Ovary (tissue), 9 donors: Measurements from ENCODE around the gene IL11RA. TPM values are rescaled to one million over a fixed set of nuclear protein-coding genes. Genes with fewer than 3 reads are reported as not detected.
A peak's percentile ranks its signal among the peaks of the same experiment; 100 is the strongest.

Experiments
- DNase-seq, 5 donors: peaks; one replicate each; pipeline ENCODE4 v3.0.0-alpha.2; 2019 to 2020
- H3K27ac ChIP-seq, 2 donors: fragments of 200-600 bp; one replicate each; pipeline versions ENCODE4 v1.5.1 to v1.8.0; 2019 to 2022
- H3K27me3 ChIP-seq: fragments of 200-600 bp; one replicate; pipeline ENCODE4 v1.8.0; 2022
- H3K36me3 ChIP-seq: fragments of 200-600 bp; sonication (generic); one replicate; pipeline ENCODE4 v1.5.1; 2019
- H3K4me1 ChIP-seq: one replicate; pipeline ENCODE4 v1.8.1; 2013; ENCODE audit warnings: mild to moderate bottlenecking, moderate library complexity; ENCODE audit not compliant: insufficient read depth
- H3K4me3 ChIP-seq: fragments of 200-600 bp; sonication (generic); one replicate; pipeline ENCODE4 v1.5.1; 2017
- H3K9me3 ChIP-seq, 2 donors: fragments of 200-600 bp in 1 of 2; sonication (generic) in 1 of 2; one replicate each; pipeline versions ENCODE4 v1.5.1 to v1.8.1; 2013 to 2019; ENCODE audit warnings: mild to moderate bottlenecking in 1 of 2, moderate library complexity in 1 of 2
- EP300 ChIP-seq: sonication (generic); formaldehyde crosslinking; IDR thresholded peaks from one replicate; pipeline ENCODE4 v1.6.1; 2017; ENCODE audit warnings: antibody characterized with exemption
- POLR2A ChIP-seq: fragments of 450-650 bp; IDR thresholded peaks from one replicate; pipeline ENCODE4 v1.6.1; 2017; ENCODE audit warnings: antibody characterized with exemption, mild to moderate bottlenecking, moderate library complexity
- WGBS, 3 donors: extraction: QIAGEN DNeasy Blood & Tissue Kit in 1 of 3; methylation state at CpG; one replicate each; pipeline versions ENCODE4 v1.1.5 to v1.1.7; 2013 to 2017; 5-methylcytosine and 5-hydroxymethylcytosine counted together
- intact Hi-C, 4 donors: fragments of 100-400 bp; cut with DNase I; formaldehyde crosslinking; loops; one replicate each; pipeline versions ENCODE4 v1.11.0 to v1.15.1; 2022 to 2023
- polyA plus RNA-seq, 2 donors: library from polyadenylated mRNA; stranded (reverse); fragments of 200-250 nt in 1 of 2; fragments of 350-450 nt in 1 of 2; fragmentation: Illumina TruSeq in 1 of 2; extraction: RNeasy Lipid Tissue Mini Kit (QIAGEN cat#74804) in 1 of 2; gene quantifications; one replicate each; pipeline ENCODE4 v1.2.3, GENCODE V29; 2013 to 2014
- small RNA-seq: library from RNA; depleted of rRNA; stranded (forward); fragments of <200 nt; gene quantifications from one replicate; pipeline ENCODE3, GENCODE V24; 2016
- total RNA-seq, 7 donors: library from RNA; depleted of rRNA in 2 of 7; stranded (reverse); fragments of >200 nt in 2 of 7; fragmentation: NEBNext Ultra II Directional in 3 of 7; extraction: Animal tissue kit (Norgen Biotek cat#: 25700) in 3 of 7; gene quantifications; one replicate each; pipeline versions ENCODE4 v1.1.0 to v1.2.4, GENCODE V29; 2016 to 2023
- TF ChIP-seq, protein P1 (sequence below), 3 donors: fragments of 450-650 bp in 2 of 3; fragments of 200-600 bp in 1 of 3; IDR thresholded peaks; one replicate each; pipeline versions ENCODE4 v1.5.1 to v1.8.0; 2016 to 2022; ENCODE audit warnings: antibody characterized with exemption in 3 of 3, mild to moderate bottlenecking in 1 of 3
- donor health status: DM: no; HTN: no; CAD: no; lungs with moderate emphysema.
- donor health status: DM: no; HTN: no; CAD: no.
- donor health status: Bipolar disorder and iron deficiency.
- donor health status: DM: yes; HTN: yes; CAD: no.
- donor health status: DM: no; HTN: no; CAD: no.
- donor health status: DM: yes; HTN: yes; CAD: no.

IL11RA gene
- total and polyA plus RNA-seq, 9 donors = 17.3 to 54.3 (median 35.8) TPM

GRCh38 chr9:34701769-34702736, 50.1 kb downstream of the IL11RA start:
- H3K4me3 ChIP-seq = peak overlapping the region; percentile 76
- H3K27me3 ChIP-seq = no peaks in the 10 kb centered on the region
- no peaks in the 10 kb centered on the region for H3K4me1 ChIP-seq
- DNase-seq = peak; percentile 78 to 91 (median 88)
- H3K36me3 ChIP-seq = no peaks in the 10 kb centered on the region
- no peaks in the 10 kb centered on the region for H3K9me3 ChIP-seq
- peak overlapping the region in 1 of 2 donors; percentile 49 for H3K27ac ChIP-seq
- 3 to 4% (median 3%) methylated on average over 30 of the region's 30 CpGs for WGBS, 3 donors
- intact Hi-C loops = loop anchor here in 2 of 4 donors (2.0 to 5.0 kb wide), 2 partner anchors 33 to 65 kb away; partner anchors contain the start of gene SIGMAR1 (in 1 of the 2)
- TF ChIP-seq, protein P1, sequence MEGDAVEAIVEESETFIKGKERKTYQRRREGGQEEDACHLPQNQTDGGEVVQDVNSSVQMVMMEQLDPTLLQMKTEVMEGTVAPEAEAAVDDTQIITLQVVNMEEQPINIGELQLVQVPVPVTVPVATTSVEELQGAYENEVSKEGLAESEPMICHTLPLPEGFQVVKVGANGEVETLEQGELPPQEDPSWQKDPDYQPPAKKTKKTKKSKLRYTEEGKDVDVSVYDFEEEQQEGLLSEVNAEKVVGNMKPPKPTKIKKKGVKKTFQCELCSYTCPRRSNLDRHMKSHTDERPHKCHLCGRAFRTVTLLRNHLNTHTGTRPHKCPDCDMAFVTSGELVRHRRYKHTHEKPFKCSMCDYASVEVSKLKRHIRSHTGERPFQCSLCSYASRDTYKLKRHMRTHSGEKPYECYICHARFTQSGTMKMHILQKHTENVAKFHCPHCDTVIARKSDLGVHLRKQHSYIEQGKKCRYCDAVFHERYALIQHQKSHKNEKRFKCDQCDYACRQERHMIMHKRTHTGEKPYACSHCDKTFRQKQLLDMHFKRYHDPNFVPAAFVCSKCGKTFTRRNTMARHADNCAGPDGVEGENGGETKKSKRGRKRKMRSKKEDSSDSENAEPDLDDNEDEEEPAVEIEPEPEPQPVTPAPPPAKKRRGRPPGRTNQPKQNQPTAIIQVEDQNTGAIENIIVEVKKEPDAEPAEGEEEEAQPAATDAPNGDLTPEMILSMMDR (IDR thresholded peaks at IDR 0.05) = peak; percentile 88 to 93 (median 89)
- TF ChIP-seq POLR2A (no peak), EP300 (no peak)

GRCh38 chr9:34707130-34707529, 55.1 kb downstream of the IL11RA start:
- H3K27ac ChIP-seq = no peak overlapping the region
- no peaks in the 10 kb centered on the region for H3K9me3 ChIP-seq
- no peak for TF ChIP-seq POLR2A
- TF ChIP-seq EP300 = no peak
- TF ChIP-seq, protein P1 (IDR thresholded peaks at IDR 0.05) = no peak
- no peaks in the 10 kb centered on the region for H3K27me3 ChIP-seq
- H3K36me3 ChIP-seq = no peaks in the 10 kb centered on the region
- no peak overlapping the region for H3K4me3 ChIP-seq
- H3K4me1 ChIP-seq = peaks cover 3% of the 10 kb centered on the region
- no peak for DNase-seq
- 81 to 96% (median 87%) methylated on average over 2 of the region's 2 CpGs for WGBS, 3 donors
- intact Hi-C loops = no loop called here

- WGBS, 3 donors = 93 to 94% (median 93%) methylated on average over 9 of the region's 9 CpGs
- Histone ChIP-seq H3K36me3 (no peaks in the 10 kb centered on the region), H3K27me3 (no peaks in the 10 kb centered on the region), H3K27ac (no peak overlapping the region), H3K4me3 (no peak overlapping the region), H3K4me1 (peaks cover 3% of the 10 kb centered on the region), H3K9me3 (no peaks in the 10 kb centered on the region)
- no peak for DNase-seq
- TF ChIP-seq EP300 = no peak
- intact Hi-C loops = no loop called here
Observed at GRCh38 chr9:34709196-34709978, 57.4 kb downstream of the IL11RA start.

DNA sequence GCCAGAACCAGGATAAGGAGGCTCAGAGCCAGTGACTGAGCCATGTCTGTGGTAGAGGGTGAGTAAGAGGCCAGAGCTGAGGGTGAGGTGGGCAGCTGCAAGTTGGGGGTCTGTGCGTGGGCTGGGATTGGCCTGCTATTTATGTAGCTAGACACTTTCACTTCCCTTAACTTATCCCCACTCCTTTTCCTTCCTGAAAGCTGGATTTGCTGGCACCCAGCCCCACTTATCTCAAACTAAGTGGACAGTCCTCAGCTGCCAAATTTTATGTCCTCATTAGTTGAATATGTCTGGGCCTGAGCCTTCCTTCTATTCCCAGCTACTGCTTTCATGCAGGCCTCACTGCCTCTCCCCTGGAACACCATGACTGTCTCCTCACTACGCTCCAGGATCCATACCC, 58.0 kb downstream of the IL11RA start, which contains the start of gene CCL21:
TSS of gene CCL21 (minus strand) at position 114 of the 400 bp plus-strand sequence. CDS start at position 44, 70 bp downstream.
- intact Hi-C loops = no loop called here
- DNase-seq = peak; percentile 37 to 73 (median 59)
- Histone ChIP-seq H3K4me3 (no peak within 1 kb of the TSS), H3K27me3 (no peaks in the 10 kb centered on the region), H3K9me3 (no peaks in the 10 kb centered on the region), H3K36me3 (no peaks in the 10 kb centered on the region), H3K4me1 (peaks cover 3% of the 10 kb centered on the region), H3K27ac (no peak within 1 kb of the TSS)
- 46 to 56% (median 51%) methylated on average over 2 of the region's 2 CpGs for WGBS, 3 donors
- TF ChIP-seq, protein P1 (IDR thresholded peaks at IDR 0.05) = no peak
- no peak for TF ChIP-seq EP300
- TF ChIP-seq POLR2A = no peak

Small RNA genes lying within 50 kb of the gene (small RNA-seq; reads per million reads assigned to genes)
- gene CCL27 = not detected

Other genes with a start within 250 kb of the IL11RA start
- 10 to 100 TPM in 5 of 7 donors, 1 to 10 TPM in 2; 5.2 to 24.7 (median 16.2) TPM for gene FAM219A, start 193.6 kb upstream of the IL11RA start, total RNA-seq
- gene FAM219A, start 193.6 kb upstream of the IL11RA start, polyA plus RNA-seq = 10 to 100 TPM; 12.1 to 12.7 TPM
- gene DNAI1, start 193.4 kb upstream of the IL11RA start, total RNA-seq = 10 to 100 TPM in 1 of 7 donors, 1 to 10 TPM in 4, not detected in 2; 1.5 to 26.1 (median 2.0) TPM
- under 1 TPM in 1 of 2 donors, not detected in 1; 0.10 TPM for gene DNAI1, start 193.4 kb upstream of the IL11RA start, polyA plus RNA-seq
- under 1 TPM in 6 of 7 donors, not detected in 1; 0.22 to 0.56 (median 0.29) TPM for gene ENHO, start 129.2 kb upstream of the IL11RA start, total RNA-seq
- gene ENHO, start 129.2 kb upstream of the IL11RA start, polyA plus RNA-seq = under 1 TPM in 1 of 2 donors, not detected in 1; 0.87 TPM
- gene CNTFR, start 62.5 kb upstream of the IL11RA start, total RNA-seq = 1 to 10 TPM; 1.3 to 3.7 (median 2.6) TPM
- 1 to 10 TPM; 1.2 to 4.7 TPM for gene CNTFR, start 62.5 kb upstream of the IL11RA start, polyA plus RNA-seq
- 10 to 100 TPM; 14.4 to 26.0 (median 20.6) TPM for gene RPP25L, start 40.1 kb upstream of the IL11RA start, total RNA-seq
- 10 to 100 TPM in 1 of 2 donors, 1 to 10 TPM in 1; 5.4 to 28.8 TPM for gene RPP25L, start 40.1 kb upstream of the IL11RA start, polyA plus RNA-seq
- 100 to 1,000 TPM in 1 of 7 donors, 10 to 100 TPM in 6; 56.4 to 103 (median 95.3) TPM for gene DCTN3, start 31.7 kb upstream of the IL11RA start, total RNA-seq
- gene DCTN3, start 31.7 kb upstream of the IL11RA start, polyA plus RNA-seq = 100 to 1,000 TPM in 1 of 2 donors, 10 to 100 TPM in 1; 62.4 to 106 TPM
- under 1 TPM in 1 of 7 donors, not detected in 6; 0.40 TPM for gene ARID3C, start 23.1 kb upstream of the IL11RA start, total RNA-seq
- under 1 TPM in 1 of 2 donors, not detected in 1; 0.07 TPM for gene ARID3C, start 23.1 kb upstream of the IL11RA start, polyA plus RNA-seq
- 10 to 100 TPM; 47.2 to 73.9 (median 54.3) TPM for gene SIGMAR1, start 14.4 kb upstream of the IL11RA start, total RNA-seq
- 10 to 100 TPM; 52.7 to 92.4 TPM for gene SIGMAR1, start 14.4 kb upstream of the IL11RA start, polyA plus RNA-seq
- gene GALT, start 5.5 kb upstream of the IL11RA start, total RNA-seq = 10 to 100 TPM; 33.1 to 63.3 (median 45.2) TPM
- 10 to 100 TPM; 43.7 to 48.9 TPM for gene GALT, start 5.5 kb upstream of the IL11RA start, polyA plus RNA-seq
- gene CCL27, start 10.5 kb downstream of the IL11RA start, total RNA-seq = 1 to 10 TPM in 1 of 7 donors, under 1 TPM in 3, not detected in 3; 0.48 to 1.1 (median 0.69) TPM
- gene CCL27, start 10.5 kb downstream of the IL11RA start, polyA plus RNA-seq = under 1 TPM in 1 of 2 donors, not detected in 1; 0.21 TPM
- 10 to 100 TPM in 1 of 7 donors, under 1 TPM in 1, not detected in 5; 0.97 to 14.9 TPM for gene CCL19, start 39.1 kb downstream of the IL11RA start, total RNA-seq
- gene CCL19, start 39.1 kb downstream of the IL11RA start, polyA plus RNA-seq = 10 to 100 TPM in 1 of 2 donors, under 1 TPM in 1; 0.40 to 14.5 TPM
- 10 to 100 TPM in 5 of 7 donors, 1 to 10 TPM in 2; 1.5 to 83.6 (median 33.8) TPM for gene CCL21, start 58.0 kb downstream of the IL11RA start, total RNA-seq
- gene CCL21, start 58.0 kb downstream of the IL11RA start, polyA plus RNA-seq = 10 to 100 TPM; 39.9 to 52.0 TPM